Immature natural killer cell (primary cell): ENCODE measurements around the gene TEX22. TPM values are rescaled to one million over a fixed set of nuclear protein-coding genes. Genes with fewer than 3 reads are reported as not detected.

Source experiments
- DNase-seq, 3 donors: peaks; one replicate each; pipeline ENCODE4 v3.0.0; 2022; ENCODE audit warnings: mixed read lengths in 1 of 3
- H3K27ac Mint-ChIP-seq, 6 donors: one replicate each; pipeline ENCODE4 v1.8.0; 2020; ENCODE audit warnings: mixed read lengths in 6 of 6, mild to moderate bottlenecking in 5 of 6, inconsistent platforms in 4 of 6, moderate library complexity in 3 of 6
- H3K27me3 Mint-ChIP-seq, 3 donors: one replicate each; pipeline ENCODE4 v1.8.0; 2020 to 2021; ENCODE audit warnings: low read depth in 3 of 3, mild to moderate bottlenecking in 3 of 3, mixed read lengths in 3 of 3, moderate library complexity in 3 of 3, inconsistent platforms in 1 of 3
- H3K36me3 Mint-ChIP-seq, 3 donors: one replicate each; pipeline ENCODE4 v1.8.0; 2020; ENCODE audit warnings: mixed read lengths in 3 of 3, inconsistent platforms in 2 of 3, mild to moderate bottlenecking in 2 of 3
- H3K4me1 Mint-ChIP-seq, 2 donors: one replicate each; pipeline ENCODE4 v1.8.0; 2020; ENCODE audit warnings: inconsistent platforms in 2 of 2, mild to moderate bottlenecking in 2 of 2, mixed read lengths in 2 of 2, moderate library complexity in 1 of 2
- H3K4me3 Mint-ChIP-seq, 5 donors: one replicate each; pipeline ENCODE4 v1.8.0; 2020; ENCODE audit warnings: mild to moderate bottlenecking in 5 of 5, mixed read lengths in 5 of 5, inconsistent platforms in 3 of 5, moderate library complexity in 3 of 5
- H3K9me3 Mint-ChIP-seq, 6 donors: one replicate each; pipeline ENCODE4 v1.8.0; 2020; ENCODE audit warnings: mild to moderate bottlenecking in 6 of 6, mixed read lengths in 6 of 6, inconsistent platforms in 4 of 6, moderate library complexity in 3 of 6
- polyA plus RNA-seq, 3 donors: library from polyadenylated mRNA; unstranded; fragments of 300-500 nt; fragmentation: Illumina TruSeq; gene quantifications; one replicate each; pipeline ENCODE4 v1.2.3, GENCODE V29; 2021

The TEX22 gene, protein sequence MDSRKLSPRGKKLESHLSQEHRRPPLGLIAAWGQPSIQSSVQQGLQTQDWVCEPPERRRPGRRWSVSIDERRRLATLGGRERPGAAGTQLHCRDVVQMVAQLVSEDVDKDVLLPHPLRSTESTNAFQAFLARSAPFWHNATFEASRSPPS
- 1 to 10 TPM in 1 of 3 donors, under 1 TPM in 2; 0.52 to 1.0 (median 0.79) TPM for polyA plus RNA-seq

DNA sequence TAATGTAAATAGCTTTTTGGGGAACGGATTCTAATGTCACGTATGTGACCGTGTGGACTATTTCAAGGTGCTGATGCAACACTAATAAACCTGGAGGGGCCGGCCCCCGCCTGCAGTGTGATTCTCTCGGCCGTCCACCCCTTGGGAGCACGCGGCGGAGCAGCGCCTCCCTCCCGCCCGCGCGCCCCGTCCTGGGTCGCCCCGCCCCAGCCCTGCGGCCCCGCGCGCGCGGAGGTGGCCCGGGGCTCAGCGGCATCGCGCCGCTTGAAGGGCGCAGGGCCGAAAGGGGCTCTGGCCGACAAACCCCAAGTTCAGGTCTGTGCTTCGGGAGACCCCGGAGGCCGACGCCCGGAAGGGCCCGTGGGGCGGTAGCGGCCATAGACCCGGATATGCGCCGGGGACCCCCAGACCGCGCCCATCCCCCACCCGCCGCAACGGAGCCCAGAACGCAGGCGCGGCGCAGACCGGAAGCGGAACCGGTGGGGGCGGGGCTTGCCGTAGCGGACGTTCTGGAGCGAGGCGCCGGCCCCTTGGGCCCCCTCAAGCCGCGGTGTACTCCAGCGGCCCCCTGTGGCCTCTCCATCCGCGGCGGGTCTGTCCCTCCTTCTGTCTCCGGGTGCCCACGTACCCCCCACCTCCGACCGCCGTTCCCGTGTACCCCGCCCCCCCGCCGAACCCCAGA is at the start of gene TEX22:
TSS of gene TEX22 (plus strand) at position 495 of the 682 bp plus-strand sequence. CDS start 803 bp downstream, outside the sequence.
- peak within 1 kb of the TSS; percentile 82 to 93 (median 92) for H3K27ac Mint-ChIP-seq
- peaks cover 6 to 11% (median 6%) of the 10 kb centered on the region in 3 donors for H3K27me3 Mint-ChIP-seq
- H3K9me3 Mint-ChIP-seq: peaks cover 0 to 4% (median 0%) of the 10 kb centered on the region in 6 donors
- H3K4me1 Mint-ChIP-seq: peaks cover 26 to 40% of the 10 kb centered on the region in 2 donors
- DNase-seq: peak; percentile 91 to 92 (median 91)
- H3K4me3 Mint-ChIP-seq: peak within 1 kb of the TSS; percentile 84 to 90 (median 86)
- peaks cover 13 to 14% (median 13%) of the 10 kb centered on the region in 3 donors for H3K36me3 Mint-ChIP-seq

DNA sequence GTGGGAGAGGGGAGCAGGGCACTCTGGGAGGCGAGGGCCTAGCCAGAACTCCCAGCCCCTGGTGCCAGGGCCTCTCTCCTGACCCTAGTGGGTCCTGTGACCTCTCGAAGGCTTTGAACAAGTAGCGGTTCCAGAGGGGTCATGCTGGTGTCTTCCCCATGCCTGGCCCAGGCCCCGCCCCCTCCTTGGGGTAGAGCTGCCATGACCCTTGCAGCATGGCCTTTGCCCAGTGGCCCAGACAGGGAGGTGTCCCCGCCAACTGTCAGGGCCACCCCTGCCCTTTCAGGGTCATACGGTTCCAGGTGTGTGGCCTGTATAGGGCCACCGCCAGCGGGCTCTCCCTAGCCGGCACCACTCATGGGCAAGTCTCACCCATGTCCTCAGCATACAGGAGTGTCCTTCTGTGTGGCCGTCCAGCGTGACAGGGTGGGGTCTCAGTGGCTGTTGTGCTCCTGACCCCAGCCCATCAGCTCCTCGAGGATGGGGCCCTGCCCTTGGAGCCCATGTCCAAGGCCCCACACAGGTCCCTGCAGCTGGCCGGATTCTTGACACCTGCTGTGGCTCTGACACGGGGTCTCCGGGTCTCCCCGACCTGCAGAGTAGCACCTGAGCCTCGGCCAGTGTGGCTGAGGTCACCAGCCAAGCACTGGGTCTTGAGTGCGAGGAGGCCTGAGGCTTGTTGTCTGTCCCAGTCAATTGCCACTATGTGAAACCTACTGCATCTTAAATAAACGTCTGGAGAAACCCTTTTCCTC is 49.2 kb upstream of the TEX22 start:
- peaks cover 0 to 2% of the 10 kb centered on the region in 2 donors for H3K4me1 Mint-ChIP-seq
- H3K36me3 Mint-ChIP-seq: peaks cover 0 to 5% (median 0%) of the 10 kb centered on the region in 3 donors
- no peak overlapping the region for H3K4me3 Mint-ChIP-seq
- DNase-seq: no peak
- no peak overlapping the region for H3K27ac Mint-ChIP-seq
- peaks cover 0 to 3% (median 0%) of the 10 kb centered on the region in 6 donors for H3K9me3 Mint-ChIP-seq
- peaks cover 0 to 1% (median 0%) of the 10 kb centered on the region in 3 donors for H3K27me3 Mint-ChIP-seq

DNA sequence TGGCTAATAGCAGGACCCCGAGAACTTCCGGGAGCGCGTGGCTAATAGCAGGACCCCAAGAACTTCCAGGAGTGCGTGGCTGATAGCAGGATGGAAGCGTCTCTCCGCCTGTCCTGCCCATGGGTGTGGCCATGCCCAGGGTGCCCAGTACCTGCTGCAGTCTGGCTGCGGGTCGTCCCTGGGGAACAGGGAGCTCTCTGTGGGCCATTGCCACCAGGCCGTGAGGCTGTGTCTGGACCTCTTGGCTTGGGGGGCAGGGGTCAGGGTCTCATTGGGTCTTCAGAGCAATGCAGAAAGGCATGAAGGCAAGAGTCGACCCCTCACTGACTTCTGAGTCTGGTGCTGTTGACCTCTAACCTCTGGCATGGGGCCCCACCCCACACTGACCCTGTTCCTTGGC is 48.3 kb upstream of the TEX22 start:
- Mint-ChIP-seq H3K9me3 (peaks cover 0 to 3% (median 0%) of the 10 kb centered on the region in 6 donors), H3K27ac (no peak overlapping the region), H3K4me1 (peaks cover 0 to 2% of the 10 kb centered on the region in 2 donors), H3K36me3 (peaks cover 0 to 5% (median 0%) of the 10 kb centered on the region in 3 donors), H3K27me3 (peaks cover 0 to 1% (median 0%) of the 10 kb centered on the region in 3 donors), H3K4me3 (no peak overlapping the region)
- DNase-seq: no peak

DNA sequence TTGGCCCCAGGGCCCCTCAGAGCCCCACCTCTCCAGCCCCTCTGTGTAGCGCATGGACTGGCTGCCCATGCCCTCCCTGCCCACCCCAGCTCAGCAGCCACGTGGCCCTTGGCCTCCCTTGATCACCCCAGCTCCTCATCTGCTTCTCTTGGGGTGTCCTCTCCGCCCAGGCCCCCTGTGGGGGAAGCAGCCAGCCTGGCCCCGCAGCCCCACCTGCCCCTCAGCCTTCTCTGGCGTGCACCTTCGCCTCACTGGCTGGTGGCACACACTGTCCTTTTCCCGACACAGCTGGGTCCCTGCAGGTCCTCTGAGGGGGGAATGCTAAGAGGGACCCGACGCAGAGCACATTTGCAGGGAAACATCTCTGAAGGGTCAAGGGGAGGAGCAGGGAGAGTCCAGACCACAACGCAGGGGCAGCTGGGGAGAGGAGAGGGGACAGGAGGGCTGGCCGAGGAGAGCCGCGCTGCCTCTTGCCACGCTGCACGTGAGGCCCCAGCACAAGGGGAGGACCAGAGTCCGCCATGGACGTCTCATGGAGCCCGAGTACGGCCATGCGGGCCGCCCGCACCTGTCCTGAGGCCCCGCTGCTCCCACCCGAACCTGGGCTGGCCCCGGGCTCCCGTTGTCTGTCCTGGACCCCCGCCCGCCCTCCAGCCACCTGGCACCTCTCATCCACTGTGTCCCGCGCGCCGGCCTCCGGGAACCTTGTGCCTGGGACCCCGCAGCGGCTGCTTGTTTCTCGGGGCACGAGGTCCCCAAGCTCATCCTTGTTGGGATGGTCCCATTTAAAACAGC is 47.7 kb upstream of the TEX22 start:
- H3K9me3 Mint-ChIP-seq: peaks cover 0 to 2% (median 0%) of the 10 kb centered on the region in 6 donors
- no peak for DNase-seq
- H3K27ac Mint-ChIP-seq: no peak overlapping the region
- peaks cover 0 to 2% of the 10 kb centered on the region in 2 donors for H3K4me1 Mint-ChIP-seq
- H3K36me3 Mint-ChIP-seq: peaks cover 0 to 2% (median 0%) of the 10 kb centered on the region in 3 donors
- H3K4me3 Mint-ChIP-seq: no peak overlapping the region
- peaks cover 0 to 2% (median 1%) of the 10 kb centered on the region in 3 donors for H3K27me3 Mint-ChIP-seq

DNA sequence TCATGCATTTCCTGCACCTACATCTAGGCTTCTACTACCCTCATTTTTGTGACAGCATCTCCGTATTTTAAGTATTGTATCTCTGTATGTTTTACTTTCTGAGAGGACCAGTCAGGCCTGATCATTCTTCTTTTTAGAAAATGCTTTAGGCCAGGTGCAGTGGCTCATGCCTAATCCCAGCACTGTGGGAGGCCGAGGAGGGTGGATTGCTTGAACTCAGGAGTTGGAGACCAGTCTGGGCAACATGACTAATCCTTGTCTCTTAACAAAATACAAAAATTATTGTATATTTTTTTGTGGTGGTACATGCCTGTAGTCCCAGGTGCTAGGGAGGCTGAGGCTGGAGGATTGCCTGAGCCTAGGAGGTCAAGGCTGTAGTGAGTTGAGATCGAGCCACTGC is 46.9 kb upstream of the TEX22 start:
- Mint-ChIP-seq H3K4me3 (no peak overlapping the region), H3K36me3 (no peaks in the 10 kb centered on the region), H3K27ac (peak overlapping the region in 1 of 6 donors; percentile 22), H3K9me3 (no peaks in the 10 kb centered on the region), H3K27me3 (peaks cover 0 to 2% (median 1%) of the 10 kb centered on the region in 3 donors), H3K4me1 (peaks cover 0 to 2% of the 10 kb centered on the region in 2 donors)
- DNase-seq: no peak

DNA sequence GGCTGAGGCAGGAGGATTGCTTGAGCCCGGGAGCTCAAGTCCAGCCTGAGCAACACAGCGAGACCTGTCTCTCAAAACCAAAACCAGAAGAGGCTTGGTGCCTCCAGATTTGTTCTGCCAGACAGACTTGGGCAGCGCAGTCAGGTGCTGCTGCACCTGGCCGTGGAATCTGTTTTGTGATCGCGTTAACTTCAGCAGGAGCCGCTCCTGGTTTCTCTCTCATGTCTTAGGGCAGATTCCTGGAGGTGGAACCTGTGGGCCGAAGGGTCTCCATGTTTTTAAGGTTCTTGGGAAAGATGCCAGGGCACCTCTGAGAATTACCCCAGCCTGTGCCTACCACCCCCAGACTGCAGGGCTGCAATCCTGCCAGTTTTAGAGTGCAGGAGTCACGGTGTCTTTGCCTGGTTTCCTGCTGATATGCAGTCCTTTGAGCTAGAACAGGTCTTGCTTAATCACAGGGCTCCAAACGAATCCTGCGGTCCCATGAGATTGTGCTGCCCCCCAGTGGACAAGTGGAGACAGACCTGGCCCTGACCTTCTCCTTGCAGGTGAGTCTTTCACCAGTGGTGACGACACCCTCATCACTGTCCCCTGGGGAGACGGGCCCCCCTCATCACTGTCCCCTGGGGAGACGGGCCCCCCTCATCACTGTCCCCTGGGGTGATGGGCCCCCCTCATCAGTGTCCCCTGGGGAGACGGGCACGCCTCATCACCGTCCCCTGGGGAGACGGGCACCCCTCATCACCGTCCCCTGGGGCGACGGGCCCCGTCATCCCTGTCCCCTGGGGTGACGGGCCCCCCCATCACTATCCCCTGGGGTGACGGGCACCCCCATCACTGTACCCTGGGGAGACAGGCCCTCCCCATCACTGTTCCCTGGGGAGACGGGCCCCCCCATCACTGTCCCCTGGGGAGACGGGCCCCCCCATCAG is 46.2 kb upstream of the TEX22 start:
- no peak overlapping the region for H3K27ac Mint-ChIP-seq
- H3K4me1 Mint-ChIP-seq: peaks cover 0 to 2% of the 10 kb centered on the region in 2 donors
- H3K9me3 Mint-ChIP-seq: no peaks in the 10 kb centered on the region
- H3K36me3 Mint-ChIP-seq: no peaks in the 10 kb centered on the region
- H3K4me3 Mint-ChIP-seq: no peak overlapping the region
- peaks cover 0 to 2% (median 1%) of the 10 kb centered on the region in 3 donors for H3K27me3 Mint-ChIP-seq
- peak; percentile 78 to 82 (median 78) for DNase-seq

DNA sequence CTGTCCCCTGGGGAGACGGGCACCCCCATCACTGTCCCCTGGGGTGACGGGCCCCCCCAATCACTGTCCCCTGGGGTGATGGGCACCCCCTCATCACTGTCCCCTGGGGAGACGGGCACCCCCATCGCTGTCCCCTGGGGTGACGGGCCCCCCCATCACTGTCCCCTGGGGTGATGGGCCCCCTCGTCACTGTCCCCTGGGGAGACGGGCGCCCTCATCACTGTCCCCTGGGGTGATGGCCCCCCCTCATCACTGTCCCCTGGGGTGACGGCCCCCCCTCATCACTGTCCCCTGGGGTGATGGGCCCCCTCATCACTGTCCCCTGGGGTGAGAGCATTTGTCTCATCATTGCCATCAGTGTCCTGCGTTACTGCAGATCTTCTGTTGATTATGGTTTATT is 45.2 kb upstream of the TEX22 start:
- Mint-ChIP-seq H3K36me3 (no peaks in the 10 kb centered on the region), H3K4me3 (no peak overlapping the region), H3K4me1 (peaks cover 0 to 2% of the 10 kb centered on the region in 2 donors), H3K27me3 (peaks cover 0 to 4% (median 1%) of the 10 kb centered on the region in 3 donors), H3K27ac (no peak overlapping the region), H3K9me3 (no peaks in the 10 kb centered on the region)
- DNase-seq: no peak

DNA sequence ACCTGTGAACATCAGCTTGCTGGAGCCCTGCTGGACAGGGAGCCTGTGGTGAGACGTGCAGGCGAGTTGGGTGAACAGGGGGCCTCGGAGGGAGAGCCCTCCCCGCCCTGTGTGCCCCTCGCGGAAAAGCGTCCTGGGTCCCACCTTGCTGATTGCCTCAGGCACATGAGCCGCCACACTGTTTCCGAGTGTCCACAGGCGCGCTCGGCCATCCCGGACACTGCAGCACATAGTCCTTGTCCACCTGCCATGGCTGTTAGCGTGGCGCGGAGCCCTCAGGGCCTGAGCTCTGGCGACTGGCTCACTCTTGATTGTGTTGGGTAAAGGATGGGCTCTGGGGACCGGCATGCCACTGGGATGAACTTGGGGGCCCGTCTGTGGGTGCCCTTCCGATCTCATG is 43.8 kb upstream of the TEX22 start:
- no peaks in the 10 kb centered on the region for H3K9me3 Mint-ChIP-seq
- no peak for DNase-seq
- peaks cover 0 to 2% of the 10 kb centered on the region in 2 donors for H3K4me1 Mint-ChIP-seq
- H3K4me3 Mint-ChIP-seq: no peak overlapping the region
- H3K36me3 Mint-ChIP-seq: no peaks in the 10 kb centered on the region
- peaks cover 0 to 4% (median 1%) of the 10 kb centered on the region in 3 donors for H3K27me3 Mint-ChIP-seq
- H3K27ac Mint-ChIP-seq: no peak overlapping the region

DNA sequence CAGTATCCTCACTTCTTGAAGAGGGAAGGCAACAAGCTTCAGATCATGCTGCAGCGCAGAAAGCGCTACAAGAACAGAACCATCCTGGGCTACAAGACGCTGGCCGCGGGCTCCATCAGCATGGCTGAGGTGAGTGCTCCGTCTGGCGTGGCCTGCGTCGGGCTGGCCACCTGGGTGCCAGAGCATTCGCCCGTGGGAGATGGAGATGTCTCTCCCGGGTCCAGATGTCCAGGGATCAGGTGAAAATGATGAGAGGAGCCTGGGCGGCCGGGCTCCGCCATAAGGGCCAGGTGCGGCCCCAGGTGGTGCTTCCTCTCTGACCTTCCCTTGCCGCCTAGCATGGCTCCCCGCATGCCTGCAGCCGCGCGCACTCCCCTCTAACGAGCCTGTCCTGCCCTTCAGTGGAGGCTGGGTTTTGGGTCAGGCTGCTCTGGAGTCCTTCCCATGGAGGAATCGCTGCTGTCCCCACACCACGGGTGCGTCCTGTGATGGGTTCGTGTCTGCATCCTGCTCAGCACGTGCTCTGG is 43.2 kb upstream of the TEX22 start:
- Mint-ChIP-seq H3K27ac (no peak overlapping the region), H3K9me3 (no peaks in the 10 kb centered on the region), H3K36me3 (no peaks in the 10 kb centered on the region), H3K4me1 (peaks cover 0 to 2% of the 10 kb centered on the region in 2 donors), H3K27me3 (peaks cover 0 to 4% (median 1%) of the 10 kb centered on the region in 3 donors), H3K4me3 (no peak overlapping the region)
- no peak for DNase-seq

DNA sequence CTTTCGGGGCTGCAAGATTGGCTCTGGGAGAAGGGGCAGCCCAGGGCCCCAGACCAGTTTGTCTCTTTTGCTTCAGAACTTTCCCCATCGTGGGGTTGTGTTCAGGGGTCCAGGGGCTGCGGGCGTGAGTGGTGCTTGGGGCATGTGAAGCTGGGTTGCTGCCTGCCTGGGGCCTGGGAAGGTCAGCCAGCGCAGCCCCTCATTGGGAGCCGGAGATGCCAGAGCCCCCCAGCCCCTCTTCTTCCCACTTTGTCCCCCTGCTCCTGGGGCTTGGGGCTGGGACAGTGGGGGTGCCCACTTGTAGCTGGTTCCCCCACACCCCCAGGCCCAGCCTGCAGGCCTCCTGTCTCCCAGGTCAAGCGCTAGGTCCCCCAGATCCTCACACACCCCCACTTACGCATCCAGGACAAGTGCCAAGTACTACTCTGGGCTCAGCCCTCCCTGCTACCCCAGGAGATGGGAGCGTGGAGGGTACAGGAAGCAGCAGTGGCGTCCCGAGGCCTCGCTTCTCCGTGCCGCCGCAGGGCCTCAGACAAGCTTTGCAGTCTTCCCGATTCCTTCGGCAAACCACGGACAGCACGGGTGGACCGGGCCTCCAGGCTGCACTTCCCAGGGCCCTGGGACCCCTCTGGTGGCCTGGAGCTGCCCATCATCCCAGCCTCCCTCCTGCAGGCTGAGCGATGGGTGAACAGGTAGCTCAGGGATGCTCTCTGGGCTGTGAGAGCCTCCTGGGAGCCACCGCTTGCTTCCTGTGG is 42.3 kb upstream of the TEX22 start:
- DNase-seq: no peak
- peaks cover 0 to 5% (median 3%) of the 10 kb centered on the region in 3 donors for H3K27me3 Mint-ChIP-seq
- no peaks in the 10 kb centered on the region for H3K9me3 Mint-ChIP-seq
- H3K4me3 Mint-ChIP-seq: no peak overlapping the region
- peaks cover 0 to 5% (median 4%) of the 10 kb centered on the region in 3 donors for H3K36me3 Mint-ChIP-seq
- H3K4me1 Mint-ChIP-seq: peaks cover 0 to 2% of the 10 kb centered on the region in 2 donors
- H3K27ac Mint-ChIP-seq: no peak overlapping the region

DNA sequence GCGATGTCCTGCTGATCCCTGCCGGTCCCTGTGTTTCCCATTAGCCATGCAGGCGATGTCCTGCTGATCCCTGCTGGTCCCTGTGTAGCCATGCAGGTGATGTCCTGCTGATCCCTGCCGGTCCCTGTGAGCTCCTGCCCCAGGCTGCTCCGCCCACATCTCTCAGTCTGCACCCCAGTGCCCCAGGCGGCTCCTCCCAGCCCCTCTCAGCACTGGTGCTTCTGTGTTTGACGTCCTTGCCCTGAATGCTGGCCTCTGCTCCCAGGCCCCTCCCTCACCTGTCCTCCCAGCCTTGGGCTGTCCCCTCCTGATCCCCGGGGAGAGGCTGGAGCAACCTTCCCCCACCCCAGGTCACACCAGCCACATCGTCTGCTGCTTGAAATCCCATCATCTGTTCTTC is 41.4 kb upstream of the TEX22 start:
- Mint-ChIP-seq H3K4me3 (no peak overlapping the region), H3K9me3 (no peaks in the 10 kb centered on the region), H3K27me3 (peaks cover 0 to 5% (median 3%) of the 10 kb centered on the region in 3 donors), H3K36me3 (peaks cover 0 to 5% (median 5%) of the 10 kb centered on the region in 3 donors), H3K27ac (no peak overlapping the region), H3K4me1 (peaks cover 0 to 2% of the 10 kb centered on the region in 2 donors)
- DNase-seq: no peak

DNA sequence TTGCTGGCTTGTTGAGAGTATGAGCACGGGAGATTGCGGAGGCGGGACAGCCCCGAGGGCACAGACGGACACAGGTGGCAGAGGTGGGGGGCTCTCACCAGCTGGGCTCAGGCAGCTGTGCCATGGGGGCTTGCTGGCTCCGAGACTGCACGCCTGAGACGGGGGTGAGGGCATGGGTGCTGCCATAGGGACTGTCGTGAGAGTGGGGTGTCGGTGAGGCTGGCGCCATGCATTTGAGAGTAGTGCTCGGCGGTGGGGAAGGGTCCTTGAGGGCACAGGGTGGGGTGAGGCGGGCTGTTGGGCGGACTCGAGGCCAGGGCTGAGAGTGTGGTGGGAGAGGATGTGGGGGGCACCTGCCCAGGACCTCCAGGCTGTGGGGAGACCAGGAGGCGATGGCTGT is 40.7 kb upstream of the TEX22 start:
- no peak overlapping the region for H3K27ac Mint-ChIP-seq
- H3K36me3 Mint-ChIP-seq: peaks cover 0 to 5% (median 5%) of the 10 kb centered on the region in 3 donors
- H3K4me3 Mint-ChIP-seq: no peak overlapping the region
- H3K27me3 Mint-ChIP-seq: peaks cover 0 to 5% (median 3%) of the 10 kb centered on the region in 3 donors
- no peak for DNase-seq
- H3K4me1 Mint-ChIP-seq: no peaks in the 10 kb centered on the region
- no peaks in the 10 kb centered on the region for H3K9me3 Mint-ChIP-seq
